HepG2 (cell line): ENCODE data around the gene ZNF581. TPM values are rescaled to one million over a fixed set of nuclear protein-coding genes. Genes with fewer than 3 reads are reported as not detected.

Experiments used
- SETDB1 ChIP-seq: sonication (generic); formaldehyde crosslinking; IDR thresholded peaks from 2 replicates; pipeline ENCODE4 v1.5.1; 2020; ENCODE audit warnings: missing genetic modification reagents, mild to moderate bottlenecking, borderline replicate concordance
- XBP1 ChIP-seq: sonication (generic); formaldehyde crosslinking; IDR thresholded peaks from 2 replicates; pipeline ENCODE4 v1.5.0; 2020; ENCODE audit warnings: missing genetic modification reagents
- ZFX ChIP-seq: sonication (generic); formaldehyde crosslinking; IDR thresholded peaks from 2 replicates; pipeline ENCODE4 v1.4.0; 2020; ENCODE audit warnings: mild to moderate bottlenecking, low read depth, missing genetic modification reagents, moderate library complexity
- ZNF10 ChIP-seq: sonication (generic); formaldehyde crosslinking; IDR thresholded peaks from 2 replicates; pipeline ENCODE4 v1.4.0; 2020; ENCODE audit warnings: mild to moderate bottlenecking, low read depth, missing genetic modification reagents, borderline replicate concordance
- ZNF224 ChIP-seq: sonication (generic); formaldehyde crosslinking; IDR thresholded peaks from 2 replicates; pipeline ENCODE4 v1.5.0; 2020; ENCODE audit warnings: mild to moderate bottlenecking, missing genetic modification reagents
- ZNF382 ChIP-seq: sonication (generic); formaldehyde crosslinking; IDR thresholded peaks from 2 replicates; pipeline ENCODE4 v1.5.0; 2020; ENCODE audit warnings: missing genetic modification reagents, mild to moderate bottlenecking, borderline replicate concordance
- ZNF451 ChIP-seq: sonication (generic); formaldehyde crosslinking; IDR thresholded peaks from 2 replicates; pipeline ENCODE4 v1.5.0; 2020; ENCODE audit warnings: mild to moderate bottlenecking, missing genetic modification reagents
- ZNF563 ChIP-seq: sonication (generic); formaldehyde crosslinking; IDR thresholded peaks from 2 replicates; pipeline ENCODE4 v1.8.0; 2022; ENCODE audit warnings: mild to moderate bottlenecking, moderate library complexity, missing genetic modification reagents
- ZNF598 ChIP-seq: sonication (generic); formaldehyde crosslinking; IDR thresholded peaks from 2 replicates; pipeline ENCODE4 v1.5.1; 2020; ENCODE audit warnings: mild to moderate bottlenecking, missing genetic modification reagents, borderline replicate concordance
- polyA plus RNA-seq, 8 experiments: library from polyadenylated mRNA; depleted of rRNA in 3 of 8; stranded (reverse) in 7 of 8; unstranded in 1 of 8; fragments of >200 nt; fragmentation: Illumina TruSeq in 4 of 8; extraction: Trizol in 4 of 8; gene quantifications; 2 replicates each; pipeline versions ENCODE4 v1.2.1 to v1.2.3, GENCODE V29; 2011 to 2016; ENCODE audit warnings: low read depth in 4 of 8, missing spikeins in 1 of 8, mixed read lengths in 1 of 8; ENCODE audit not compliant: insufficient read depth in 1 of 8
- total RNA-seq, 5 experiments: library from RNA; depleted of rRNA; stranded (reverse); fragments of >200 nt; fragmentation: Illumina TruSeq; extraction: Trizol; gene quantifications; 2 replicates each; pipeline ENCODE4 v1.2.3, GENCODE V29; 2016; ENCODE audit warnings: low read depth in 1 of 5
- TF ChIP-seq, protein P1 (sequence below): sonication (generic); formaldehyde crosslinking; IDR thresholded peaks from 2 replicates; pipeline ENCODE4 v1.4.0; 2020; ENCODE audit warnings: missing genetic modification reagents
- TF ChIP-seq, protein P2 (sequence below): sonication (generic); formaldehyde crosslinking; IDR thresholded peaks from 2 replicates; pipeline ENCODE4 v1.4.0; 2020; ENCODE audit warnings: missing genetic modification reagents, borderline replicate concordance
- TF ChIP-seq, protein P3 (sequence below): sonication (generic); formaldehyde crosslinking; IDR thresholded peaks from 2 replicates; pipeline ENCODE4 v1.4.0; 2020; ENCODE audit warnings: missing genetic modification reagents

ZNF581 gene
- total and polyA plus RNA-seq, 2 of the 13 experiments (the other 11 are each of a cell fraction or from before 2014, with no cell fraction given): 19.6 to 49.5 TPM

DNA sequence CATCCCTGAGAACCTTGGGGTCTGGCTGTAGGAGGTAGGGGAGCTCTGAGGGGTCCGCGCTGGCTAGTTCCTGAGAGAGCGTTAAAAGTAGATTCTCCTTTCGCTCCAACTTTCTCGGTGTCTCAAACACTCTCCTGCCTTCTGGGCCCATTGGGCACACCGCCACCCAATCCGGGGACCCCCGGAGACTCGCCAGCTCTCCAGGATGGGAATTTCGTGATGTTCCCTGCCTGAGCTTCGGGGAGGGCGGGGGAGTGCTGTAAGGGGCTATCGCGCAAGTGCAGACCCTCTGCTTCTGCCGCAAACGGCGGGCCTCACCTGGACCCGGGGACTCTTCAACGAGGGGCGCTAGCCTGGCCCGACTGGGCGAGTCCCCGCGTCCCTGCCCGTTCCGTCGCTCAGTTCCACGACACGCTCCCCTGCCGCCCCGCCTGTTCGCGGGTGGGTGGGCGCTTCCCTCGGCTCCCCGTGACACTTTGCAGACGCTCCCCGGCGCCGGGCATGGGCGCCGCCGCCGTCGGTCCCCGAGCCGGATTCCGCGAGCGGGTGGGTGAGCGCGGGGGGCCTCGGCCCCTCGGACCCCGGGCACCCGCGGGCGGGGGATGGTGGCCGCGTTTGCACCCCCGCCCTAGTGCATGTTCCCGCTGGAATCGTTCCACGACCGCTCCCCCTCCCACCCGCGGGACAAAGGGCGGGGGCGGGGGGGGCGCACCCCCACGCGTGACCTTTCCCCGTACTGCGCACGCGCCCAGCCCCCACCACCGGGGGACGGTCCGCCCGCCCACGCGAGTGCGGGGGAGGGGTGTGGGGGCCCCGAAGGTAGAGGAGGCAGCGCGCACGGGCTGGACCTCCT, 4.5 kb downstream of the ZNF581 start, which contains the start of gene CCDC106 (continued):
- TF ChIP-seq, protein P1, sequence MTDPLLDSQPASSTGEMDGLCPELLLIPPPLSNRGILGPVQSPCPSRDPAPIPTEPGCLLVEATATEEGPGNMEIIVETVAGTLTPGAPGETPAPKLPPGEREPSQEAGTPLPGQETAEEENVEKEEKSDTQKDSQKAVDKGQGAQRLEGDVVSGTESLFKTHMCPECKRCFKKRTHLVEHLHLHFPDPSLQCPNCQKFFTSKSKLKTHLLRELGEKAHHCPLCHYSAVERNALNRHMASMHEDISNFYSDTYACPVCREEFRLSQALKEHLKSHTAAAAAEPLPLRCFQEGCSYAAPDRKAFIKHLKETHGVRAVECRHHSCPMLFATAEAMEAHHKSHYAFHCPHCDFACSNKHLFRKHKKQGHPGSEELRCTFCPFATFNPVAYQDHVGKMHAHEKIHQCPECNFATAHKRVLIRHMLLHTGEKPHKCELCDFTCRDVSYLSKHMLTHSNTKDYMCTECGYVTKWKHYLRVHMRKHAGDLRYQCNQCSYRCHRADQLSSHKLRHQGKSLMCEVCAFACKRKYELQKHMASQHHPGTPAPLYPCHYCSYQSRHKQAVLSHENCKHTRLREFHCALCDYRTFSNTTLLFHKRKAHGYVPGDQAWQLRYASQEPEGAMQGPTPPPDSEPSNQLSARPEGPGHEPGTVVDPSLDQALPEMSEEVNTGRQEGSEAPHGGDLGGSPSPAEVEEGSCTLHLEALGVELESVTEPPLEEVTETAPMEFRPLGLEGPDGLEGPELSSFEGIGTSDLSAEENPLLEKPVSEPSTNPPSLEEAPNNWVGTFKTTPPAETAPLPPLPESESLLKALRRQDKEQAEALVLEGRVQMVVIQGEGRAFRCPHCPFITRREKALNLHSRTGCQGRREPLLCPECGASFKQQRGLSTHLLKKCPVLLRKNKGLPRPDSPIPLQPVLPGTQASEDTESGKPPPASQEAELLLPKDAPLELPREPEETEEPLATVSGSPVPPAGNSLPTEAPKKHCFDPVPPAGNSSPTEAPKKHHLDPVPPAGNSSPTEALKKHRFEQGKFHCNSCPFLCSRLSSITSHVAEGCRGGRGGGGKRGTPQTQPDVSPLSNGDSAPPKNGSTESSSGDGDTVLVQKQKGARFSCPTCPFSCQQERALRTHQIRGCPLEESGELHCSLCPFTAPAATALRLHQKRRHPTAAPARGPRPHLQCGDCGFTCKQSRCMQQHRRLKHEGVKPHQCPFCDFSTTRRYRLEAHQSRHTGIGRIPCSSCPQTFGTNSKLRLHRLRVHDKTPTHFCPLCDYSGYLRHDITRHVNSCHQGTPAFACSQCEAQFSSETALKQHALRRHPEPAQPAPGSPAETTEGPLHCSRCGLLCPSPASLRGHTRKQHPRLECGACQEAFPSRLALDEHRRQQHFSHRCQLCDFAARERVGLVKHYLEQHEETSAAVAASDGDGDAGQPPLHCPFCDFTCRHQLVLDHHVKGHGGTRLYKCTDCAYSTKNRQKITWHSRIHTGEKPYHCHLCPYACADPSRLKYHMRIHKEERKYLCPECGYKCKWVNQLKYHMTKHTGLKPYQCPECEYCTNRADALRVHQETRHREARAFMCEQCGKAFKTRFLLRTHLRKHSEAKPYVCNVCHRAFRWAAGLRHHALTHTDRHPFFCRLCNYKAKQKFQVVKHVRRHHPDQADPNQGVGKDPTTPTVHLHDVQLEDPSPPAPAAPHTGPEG (CRISPR knock-in tag): no peak
- TF ChIP-seq ZNF10 (CRISPR knock-in tag) (no peak), SETDB1 (no peak), ZNF563 (CRISPR knock-in tag) (peak; percentile 58), ZNF224 (CRISPR knock-in tag) (no peak), XBP1 (CRISPR knock-in tag) (no peak), ZNF382 (no peak), ZNF451 (CRISPR knock-in tag) (no peak), ZNF598 (CRISPR knock-in tag) (no peak), ZFX (CRISPR knock-in tag) (peak; percentile 64; the same call in 1 of the 2 replicates)
- TF ChIP-seq, protein P2, sequence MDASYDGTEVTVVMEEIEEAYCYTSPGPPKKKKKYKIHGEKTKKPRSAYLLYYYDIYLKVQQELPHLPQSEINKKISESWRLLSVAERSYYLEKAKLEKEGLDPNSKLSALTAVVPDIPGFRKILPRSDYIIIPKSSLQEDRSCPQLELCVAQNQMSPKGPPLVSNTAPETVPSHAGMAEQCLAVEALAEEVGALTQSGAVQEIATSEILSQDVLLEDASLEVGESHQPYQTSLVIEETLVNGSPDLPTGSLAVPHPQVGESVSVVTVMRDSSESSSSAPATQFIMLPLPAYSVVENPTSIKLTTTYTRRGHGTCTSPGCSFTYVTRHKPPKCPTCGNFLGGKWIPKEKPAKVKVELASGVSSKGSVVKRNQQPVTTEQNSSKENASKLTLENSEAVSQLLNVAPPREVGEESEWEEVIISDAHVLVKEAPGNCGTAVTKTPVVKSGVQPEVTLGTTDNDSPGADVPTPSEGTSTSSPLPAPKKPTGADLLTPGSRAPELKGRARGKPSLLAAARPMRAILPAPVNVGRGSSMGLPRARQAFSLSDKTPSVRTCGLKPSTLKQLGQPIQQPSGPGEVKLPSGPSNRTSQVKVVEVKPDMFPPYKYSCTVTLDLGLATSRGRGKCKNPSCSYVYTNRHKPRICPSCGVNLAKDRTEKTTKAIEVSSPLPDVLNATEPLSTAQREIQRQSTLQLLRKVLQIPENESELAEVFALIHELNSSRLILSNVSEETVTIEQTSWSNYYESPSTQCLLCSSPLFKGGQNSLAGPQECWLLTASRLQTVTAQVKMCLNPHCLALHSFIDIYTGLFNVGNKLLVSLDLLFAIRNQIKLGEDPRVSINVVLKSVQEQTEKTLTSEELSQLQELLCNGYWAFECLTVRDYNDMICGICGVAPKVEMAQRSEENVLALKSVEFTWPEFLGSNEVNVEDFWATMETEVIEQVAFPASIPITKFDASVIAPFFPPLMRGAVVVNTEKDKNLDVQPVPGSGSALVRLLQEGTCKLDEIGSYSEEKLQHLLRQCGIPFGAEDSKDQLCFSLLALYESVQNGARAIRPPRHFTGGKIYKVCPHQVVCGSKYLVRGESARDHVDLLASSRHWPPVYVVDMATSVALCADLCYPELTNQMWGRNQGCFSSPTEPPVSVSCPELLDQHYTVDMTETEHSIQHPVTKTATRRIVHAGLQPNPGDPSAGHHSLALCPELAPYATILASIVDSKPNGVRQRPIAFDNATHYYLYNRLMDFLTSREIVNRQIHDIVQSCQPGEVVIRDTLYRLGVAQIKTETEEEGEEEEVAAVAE (CRISPR knock-in tag): no peak
- TF ChIP-seq, protein P3, sequence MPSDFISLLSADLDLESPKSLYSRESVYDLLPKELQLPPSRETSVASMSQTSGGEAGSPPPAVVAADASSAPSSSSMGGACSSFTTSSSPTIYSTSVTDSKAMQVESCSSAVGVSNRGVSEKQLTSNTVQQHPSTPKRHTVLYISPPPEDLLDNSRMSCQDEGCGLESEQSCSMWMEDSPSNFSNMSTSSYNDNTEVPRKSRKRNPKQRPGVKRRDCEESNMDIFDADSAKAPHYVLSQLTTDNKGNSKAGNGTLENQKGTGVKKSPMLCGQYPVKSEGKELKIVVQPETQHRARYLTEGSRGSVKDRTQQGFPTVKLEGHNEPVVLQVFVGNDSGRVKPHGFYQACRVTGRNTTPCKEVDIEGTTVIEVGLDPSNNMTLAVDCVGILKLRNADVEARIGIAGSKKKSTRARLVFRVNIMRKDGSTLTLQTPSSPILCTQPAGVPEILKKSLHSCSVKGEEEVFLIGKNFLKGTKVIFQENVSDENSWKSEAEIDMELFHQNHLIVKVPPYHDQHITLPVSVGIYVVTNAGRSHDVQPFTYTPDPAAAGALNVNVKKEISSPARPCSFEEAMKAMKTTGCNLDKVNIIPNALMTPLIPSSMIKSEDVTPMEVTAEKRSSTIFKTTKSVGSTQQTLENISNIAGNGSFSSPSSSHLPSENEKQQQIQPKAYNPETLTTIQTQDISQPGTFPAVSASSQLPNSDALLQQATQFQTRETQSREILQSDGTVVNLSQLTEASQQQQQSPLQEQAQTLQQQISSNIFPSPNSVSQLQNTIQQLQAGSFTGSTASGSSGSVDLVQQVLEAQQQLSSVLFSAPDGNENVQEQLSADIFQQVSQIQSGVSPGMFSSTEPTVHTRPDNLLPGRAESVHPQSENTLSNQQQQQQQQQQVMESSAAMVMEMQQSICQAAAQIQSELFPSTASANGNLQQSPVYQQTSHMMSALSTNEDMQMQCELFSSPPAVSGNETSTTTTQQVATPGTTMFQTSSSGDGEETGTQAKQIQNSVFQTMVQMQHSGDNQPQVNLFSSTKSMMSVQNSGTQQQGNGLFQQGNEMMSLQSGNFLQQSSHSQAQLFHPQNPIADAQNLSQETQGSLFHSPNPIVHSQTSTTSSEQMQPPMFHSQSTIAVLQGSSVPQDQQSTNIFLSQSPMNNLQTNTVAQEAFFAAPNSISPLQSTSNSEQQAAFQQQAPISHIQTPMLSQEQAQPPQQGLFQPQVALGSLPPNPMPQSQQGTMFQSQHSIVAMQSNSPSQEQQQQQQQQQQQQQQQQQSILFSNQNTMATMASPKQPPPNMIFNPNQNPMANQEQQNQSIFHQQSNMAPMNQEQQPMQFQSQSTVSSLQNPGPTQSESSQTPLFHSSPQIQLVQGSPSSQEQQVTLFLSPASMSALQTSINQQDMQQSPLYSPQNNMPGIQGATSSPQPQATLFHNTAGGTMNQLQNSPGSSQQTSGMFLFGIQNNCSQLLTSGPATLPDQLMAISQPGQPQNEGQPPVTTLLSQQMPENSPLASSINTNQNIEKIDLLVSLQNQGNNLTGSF (CRISPR knock-in tag): no peak
